ENCODE results near the gene ROR1. TPM values are rescaled to one million over a fixed set of nuclear protein-coding genes. Genes with fewer than 3 reads are reported as not detected.

The ROR1 gene
- total RNA-seq, 1 experiment from 2014 or later = 37.2 TPM

DNA sequence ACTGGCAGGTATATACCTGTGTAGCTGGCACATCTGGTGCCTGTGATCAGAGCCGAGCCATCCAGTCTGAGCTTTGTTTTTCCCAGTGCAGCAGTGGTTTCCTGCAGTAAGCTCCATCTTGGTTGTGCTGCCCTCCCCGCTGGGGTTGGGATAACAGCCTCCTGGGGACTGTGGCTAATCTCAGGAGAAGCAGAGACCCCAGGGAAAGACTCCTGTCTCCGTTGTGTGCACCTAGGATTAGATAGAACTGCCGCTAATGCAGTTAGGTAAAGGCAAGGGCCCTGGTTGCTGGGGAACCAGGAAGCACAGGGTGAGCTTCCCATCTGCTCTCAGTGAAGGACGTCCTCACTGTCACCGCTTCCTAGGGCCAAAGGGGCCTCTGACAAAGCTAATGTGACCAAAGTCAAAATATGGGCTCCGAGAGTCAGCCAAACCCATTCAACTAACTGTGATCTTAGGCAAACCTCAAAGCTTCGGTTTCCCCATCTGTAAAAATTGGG lies 20.0 kb downstream of the ROR1 start:
- peaks cover 17% of the 10 kb centered on the region for H3K36me3 Mint-ChIP-seq (ENCODE audit: insufficient read depth, unreplicated experiment)
- H3K27me3 Mint-ChIP-seq (ENCODE audit: insufficient read depth, unreplicated experiment) = no peaks in the 10 kb centered on the region
- H3K9me3 Mint-ChIP-seq (ENCODE audit: unreplicated experiment) = no peaks in the 10 kb centered on the region
- intact Hi-C loops (cut with micrococcal nuclease; ENCODE audit: unreplicated experiment) = no loop called here
- no peak for DNase-seq
- ChIA-PET CTCF (no interaction called here), POLR2A (no interaction called here)
- no peak overlapping the region for H3K27ac Mint-ChIP-seq (ENCODE audit: unreplicated experiment)
- TF ChIP-seq, protein P1, sequence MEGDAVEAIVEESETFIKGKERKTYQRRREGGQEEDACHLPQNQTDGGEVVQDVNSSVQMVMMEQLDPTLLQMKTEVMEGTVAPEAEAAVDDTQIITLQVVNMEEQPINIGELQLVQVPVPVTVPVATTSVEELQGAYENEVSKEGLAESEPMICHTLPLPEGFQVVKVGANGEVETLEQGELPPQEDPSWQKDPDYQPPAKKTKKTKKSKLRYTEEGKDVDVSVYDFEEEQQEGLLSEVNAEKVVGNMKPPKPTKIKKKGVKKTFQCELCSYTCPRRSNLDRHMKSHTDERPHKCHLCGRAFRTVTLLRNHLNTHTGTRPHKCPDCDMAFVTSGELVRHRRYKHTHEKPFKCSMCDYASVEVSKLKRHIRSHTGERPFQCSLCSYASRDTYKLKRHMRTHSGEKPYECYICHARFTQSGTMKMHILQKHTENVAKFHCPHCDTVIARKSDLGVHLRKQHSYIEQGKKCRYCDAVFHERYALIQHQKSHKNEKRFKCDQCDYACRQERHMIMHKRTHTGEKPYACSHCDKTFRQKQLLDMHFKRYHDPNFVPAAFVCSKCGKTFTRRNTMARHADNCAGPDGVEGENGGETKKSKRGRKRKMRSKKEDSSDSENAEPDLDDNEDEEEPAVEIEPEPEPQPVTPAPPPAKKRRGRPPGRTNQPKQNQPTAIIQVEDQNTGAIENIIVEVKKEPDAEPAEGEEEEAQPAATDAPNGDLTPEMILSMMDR (IDR thresholded peaks at IDR 0.05; ENCODE audit: insufficient read depth in 1 of 2, low read depth in 1 of 2, low read length in 1 of 2, severe bottlenecking in 1 of 2, unreplicated experiment in 1 of 2) = no peak
- H3K4me3 ChIP-seq (ENCODE audit: low read depth, low read length) = no peak overlapping the region
- BruUV-seq (replicated peaks) = no TSS peak
- no peaks in the 10 kb centered on the region for H3K9me3 ChIP-seq
- no peaks in the 10 kb centered on the region for H3K27me3 ChIP-seq (replicated peaks; ENCODE audit: control insufficient read depth, insufficient read depth, low read length)
- H3K4me1 ChIP-seq = no peaks in the 10 kb centered on the region
- H3K4me3 Mint-ChIP-seq (ENCODE audit: unreplicated experiment) = no peak overlapping the region
- H3K4me1 Mint-ChIP-seq (ENCODE audit: low read depth, unreplicated experiment) = peaks cover 19% of the 10 kb centered on the region
- no peaks in the 10 kb centered on the region for H3K36me3 ChIP-seq (ENCODE audit: control insufficient read depth, insufficient read depth, low read length)

DNA sequence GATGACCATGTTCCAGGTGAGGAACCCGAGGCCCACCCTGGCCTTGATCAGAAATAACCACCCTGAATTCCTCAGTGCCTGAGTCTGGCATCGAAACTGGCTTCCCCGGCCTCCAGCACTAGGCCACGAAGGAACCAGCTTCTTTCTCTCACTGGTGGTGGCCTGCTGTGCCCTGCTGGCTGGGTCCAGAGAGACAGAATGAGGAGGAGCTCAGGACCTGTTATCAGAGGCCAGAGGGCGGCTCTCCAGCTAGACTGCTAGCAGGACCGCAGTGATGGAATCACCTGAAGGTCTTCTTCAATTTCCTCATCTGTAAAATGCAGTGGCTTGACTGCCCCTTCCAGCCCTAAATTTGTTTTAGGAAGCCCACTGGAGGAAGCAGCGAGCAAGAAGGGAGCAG lies 20.5 kb downstream of the ROR1 start:
- H3K4me1 Mint-ChIP-seq (ENCODE audit: low read depth, unreplicated experiment) = peaks cover 16% of the 10 kb centered on the region
- TF ChIP-seq, protein P1 (IDR thresholded peaks at IDR 0.05; ENCODE audit: insufficient read depth in 1 of 2, low read depth in 1 of 2, low read length in 1 of 2, severe bottlenecking in 1 of 2, unreplicated experiment in 1 of 2) = no peak
- intact Hi-C loops (cut with micrococcal nuclease; ENCODE audit: unreplicated experiment) = no loop called here
- no peaks in the 10 kb centered on the region for H3K9me3 ChIP-seq
- DNase-seq = no peak
- ChIA-PET POLR2A (no interaction called here), CTCF (no interaction called here)
- H3K4me3 ChIP-seq (ENCODE audit: low read depth, low read length) = no peak overlapping the region
- H3K9me3 Mint-ChIP-seq (ENCODE audit: unreplicated experiment) = no peaks in the 10 kb centered on the region
- no peaks in the 10 kb centered on the region for H3K27me3 Mint-ChIP-seq (ENCODE audit: insufficient read depth, unreplicated experiment)
- no peak overlapping the region for H3K27ac Mint-ChIP-seq (ENCODE audit: unreplicated experiment)
- no peak overlapping the region for H3K4me3 Mint-ChIP-seq (ENCODE audit: unreplicated experiment)
- H3K36me3 Mint-ChIP-seq (ENCODE audit: insufficient read depth, unreplicated experiment) = peaks cover 13% of the 10 kb centered on the region
- no peaks in the 10 kb centered on the region for H3K27me3 ChIP-seq (replicated peaks; ENCODE audit: control insufficient read depth, insufficient read depth, low read length)
- no TSS peak for BruUV-seq (replicated peaks)
- H3K4me1 ChIP-seq = no peaks in the 10 kb centered on the region
- H3K36me3 ChIP-seq (ENCODE audit: control insufficient read depth, insufficient read depth, low read length) = no peaks in the 10 kb centered on the region

DNA sequence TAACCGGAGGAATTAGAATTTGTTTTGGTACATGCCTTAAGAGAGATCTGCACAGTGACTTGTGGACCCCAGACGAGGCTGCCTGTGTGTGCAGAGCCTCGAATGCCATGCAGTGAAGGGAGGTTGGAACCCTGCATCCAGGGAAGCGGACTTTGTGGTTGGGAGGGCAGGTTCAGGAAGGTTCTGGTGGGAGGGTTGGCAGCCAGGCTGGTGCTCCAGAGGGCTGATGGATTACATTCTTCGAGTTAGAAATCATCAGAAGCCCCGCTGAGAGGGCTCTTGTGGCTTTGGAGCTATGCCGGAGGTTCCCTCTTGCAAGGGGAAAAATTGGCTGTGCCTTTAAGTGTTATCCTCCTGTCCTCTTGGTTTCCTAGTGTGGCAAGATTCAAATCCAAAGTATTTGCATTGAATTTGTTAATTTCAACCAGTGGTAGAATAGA lies 21.1 kb downstream of the ROR1 start:
- Histone ChIP-seq H3K9me3 (no peaks in the 10 kb centered on the region), H3K36me3 (ENCODE audit: control insufficient read depth, insufficient read depth, low read length) (no peaks in the 10 kb centered on the region), H3K4me3 (ENCODE audit: low read depth, low read length) (no peak overlapping the region), H3K27me3 (replicated peaks; ENCODE audit: control insufficient read depth, insufficient read depth, low read length) (no peaks in the 10 kb centered on the region), H3K4me1 (no peaks in the 10 kb centered on the region)
- CTCF ChIA-PET = no interaction called here
- no peak overlapping the region for H3K4me3 Mint-ChIP-seq (ENCODE audit: unreplicated experiment)
- intact Hi-C loops (cut with micrococcal nuclease; ENCODE audit: unreplicated experiment) = no loop called here
- H3K27ac Mint-ChIP-seq (ENCODE audit: unreplicated experiment) = no peak overlapping the region
- H3K27me3 Mint-ChIP-seq (ENCODE audit: insufficient read depth, unreplicated experiment) = no peaks in the 10 kb centered on the region
- POLR2A ChIA-PET = no interaction called here
- no peak for DNase-seq
- H3K9me3 Mint-ChIP-seq (ENCODE audit: unreplicated experiment) = no peaks in the 10 kb centered on the region
- H3K4me1 Mint-ChIP-seq (ENCODE audit: low read depth, unreplicated experiment) = peaks cover 19% of the 10 kb centered on the region
- TF ChIP-seq, protein P1 (IDR thresholded peaks at IDR 0.05; ENCODE audit: insufficient read depth in 1 of 2, low read depth in 1 of 2, low read length in 1 of 2, severe bottlenecking in 1 of 2, unreplicated experiment in 1 of 2) = no peak
- peaks cover 8% of the 10 kb centered on the region for H3K36me3 Mint-ChIP-seq (ENCODE audit: insufficient read depth, unreplicated experiment)
- BruUV-seq (replicated peaks) = no TSS peak

Data from Caco-2 (cell line).